ENCODE results near the gene LPP. TPM values are rescaled to one million over a fixed set of nuclear protein-coding genes. Genes with fewer than 3 reads are reported as not detected.

Gene LPP
- total RNA-seq, 4 donors from 2014 or later, result 207 to 592 (median 406) TPM

DNA sequence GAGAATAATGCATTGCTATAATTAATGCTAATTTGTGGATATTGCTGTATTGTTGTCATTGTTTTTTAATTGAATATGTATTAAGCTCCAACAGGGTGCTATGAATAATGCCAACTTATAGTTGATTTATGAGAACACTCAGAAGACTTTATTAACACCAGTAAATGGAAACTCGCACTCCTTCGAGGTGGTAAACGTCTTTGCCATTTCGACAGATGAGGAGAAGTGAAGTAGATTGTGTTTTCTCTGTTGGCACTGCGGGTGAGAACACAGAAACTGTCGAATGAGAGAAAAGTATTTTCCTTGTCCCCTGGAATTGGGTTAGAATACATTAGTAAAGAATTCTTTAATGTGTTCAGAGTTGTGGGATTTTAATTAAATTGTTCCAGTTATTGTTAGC, 354.5 kb downstream of the LPP start:
- 98% methylated on average over 4 to 6 of the region's 6 CpGs for WGBS, 2 donors (ENCODE audit: low coverage in 1 of 2)

DNA sequence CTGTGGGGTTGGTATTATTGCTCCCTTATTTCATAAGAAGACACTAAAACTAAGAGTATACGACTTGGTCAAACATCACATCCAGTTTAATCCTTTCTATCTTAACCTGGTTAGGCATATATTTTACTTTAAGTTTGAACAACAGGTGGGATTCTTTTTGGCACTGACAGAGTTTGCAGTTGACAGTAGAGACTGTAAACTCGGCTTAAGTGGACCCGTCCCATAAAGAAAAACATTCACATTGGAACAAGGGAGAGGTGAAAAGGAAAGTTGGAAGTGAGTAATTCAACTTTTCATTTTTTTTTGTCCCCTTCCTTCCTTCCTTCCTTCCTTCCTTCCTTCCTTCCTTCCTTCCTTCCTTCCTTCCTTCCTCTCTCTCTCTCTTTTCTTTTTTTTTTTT, 355.4 kb downstream of the LPP start:
- Histone ChIP-seq H3K27me3 (no peaks in the 10 kb centered on the region), H3K9me3 (peaks cover 0 to 1% of the 10 kb centered on the region in 2 donors), H3K4me1 (peaks cover 0 to 26% (median 8%) of the 10 kb centered on the region in 4 donors), H3K36me3 (no peaks in the 10 kb centered on the region), H3K27ac (no peak overlapping the region), H3K4me3 (no peak overlapping the region)
- WGBS, 2 donors (ENCODE audit: low coverage in 1 of 2), result 84 to 88% methylated on average over 3 of the region's 3 CpGs
- in situ Hi-C loops (cut with MboI; ENCODE audit: low pct_ligation_motif_present in 1 of 4, low pct_unique_long_range_greater_than_20kb in 1 of 4, low sequenced_read_pairs in 3 of 4) (no loop called here), intact Hi-C loops (cut with DNase I; ENCODE audit: low total_unique reads) (no loop called here)
- TF ChIP-seq POLR2A (IDR thresholded peaks at IDR 0.05), result no peak
- no peak for TF ChIP-seq POLR2AphosphoS5 (IDR thresholded peaks at IDR 0.05)
- no peak for TF ChIP-seq EP300 (IDR thresholded peaks at IDR 0.05; ENCODE audit: low read depth)
- DNase-seq, result no peak

More for the DNA sequence above, 354.5 kb downstream of the LPP start:
- in situ Hi-C loops (cut with MboI; ENCODE audit: low pct_ligation_motif_present in 1 of 4, low pct_unique_long_range_greater_than_20kb in 1 of 4, low sequenced_read_pairs in 3 of 4) (no loop called here), intact Hi-C loops (cut with DNase I; ENCODE audit: low total_unique reads) (no loop called here)
- TF ChIP-seq EP300 (IDR thresholded peaks at IDR 0.05; ENCODE audit: low read depth) (no peak), POLR2A (IDR thresholded peaks at IDR 0.05) (no peak), POLR2AphosphoS5 (IDR thresholded peaks at IDR 0.05) (no peak)
- TF ChIP-seq, protein P1, sequence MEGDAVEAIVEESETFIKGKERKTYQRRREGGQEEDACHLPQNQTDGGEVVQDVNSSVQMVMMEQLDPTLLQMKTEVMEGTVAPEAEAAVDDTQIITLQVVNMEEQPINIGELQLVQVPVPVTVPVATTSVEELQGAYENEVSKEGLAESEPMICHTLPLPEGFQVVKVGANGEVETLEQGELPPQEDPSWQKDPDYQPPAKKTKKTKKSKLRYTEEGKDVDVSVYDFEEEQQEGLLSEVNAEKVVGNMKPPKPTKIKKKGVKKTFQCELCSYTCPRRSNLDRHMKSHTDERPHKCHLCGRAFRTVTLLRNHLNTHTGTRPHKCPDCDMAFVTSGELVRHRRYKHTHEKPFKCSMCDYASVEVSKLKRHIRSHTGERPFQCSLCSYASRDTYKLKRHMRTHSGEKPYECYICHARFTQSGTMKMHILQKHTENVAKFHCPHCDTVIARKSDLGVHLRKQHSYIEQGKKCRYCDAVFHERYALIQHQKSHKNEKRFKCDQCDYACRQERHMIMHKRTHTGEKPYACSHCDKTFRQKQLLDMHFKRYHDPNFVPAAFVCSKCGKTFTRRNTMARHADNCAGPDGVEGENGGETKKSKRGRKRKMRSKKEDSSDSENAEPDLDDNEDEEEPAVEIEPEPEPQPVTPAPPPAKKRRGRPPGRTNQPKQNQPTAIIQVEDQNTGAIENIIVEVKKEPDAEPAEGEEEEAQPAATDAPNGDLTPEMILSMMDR (IDR thresholded peaks at IDR 0.05), result no peak
- H3K27ac ChIP-seq, result no peak overlapping the region
- H3K4me1 ChIP-seq, result peaks cover 0 to 26% (median 8%) of the 10 kb centered on the region in 4 donors
- no peaks in the 10 kb centered on the region for H3K27me3 ChIP-seq
- no peak for DNase-seq
- no peak overlapping the region for H3K4me3 ChIP-seq
- H3K9me3 ChIP-seq, result peaks cover 4 to 10% of the 10 kb centered on the region in 2 donors
- H3K36me3 ChIP-seq, result no peaks in the 10 kb centered on the region

DNA sequence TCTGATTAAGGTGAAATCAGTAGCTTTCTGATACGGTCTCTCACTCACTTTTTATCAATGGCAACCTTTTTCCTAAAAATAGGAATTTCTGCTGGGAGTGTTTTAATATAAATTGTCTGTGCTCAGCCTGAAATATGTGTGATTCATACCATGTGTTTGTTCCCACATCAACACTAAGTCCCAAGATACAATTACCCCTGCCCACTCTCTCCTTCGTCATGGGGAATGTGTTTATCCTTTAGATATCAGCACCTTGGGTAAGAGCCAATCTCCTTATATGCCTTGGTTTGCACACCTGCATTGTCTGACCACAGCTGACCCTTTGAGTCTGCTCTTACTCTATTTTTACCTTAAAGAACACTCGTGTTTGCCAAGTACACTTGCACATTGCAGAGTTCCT, 356.4 kb downstream of the LPP start:
- Histone ChIP-seq H3K4me3 (no peak overlapping the region), H3K27ac (peak overlapping the region in 1 of 4 donors; percentile 29), H3K36me3 (no peaks in the 10 kb centered on the region), H3K9me3 (no peaks in the 10 kb centered on the region), H3K27me3 (no peaks in the 10 kb centered on the region), H3K4me1 (peaks cover 0 to 26% (median 8%) of the 10 kb centered on the region in 4 donors)
- TF ChIP-seq POLR2A (IDR thresholded peaks at IDR 0.05) (no peak), EP300 (IDR thresholded peaks at IDR 0.05; ENCODE audit: low read depth) (no peak), POLR2AphosphoS5 (IDR thresholded peaks at IDR 0.05) (no peak)
- TF ChIP-seq, protein P1 (IDR thresholded peaks at IDR 0.05), result no peak
- 50 to 51% methylated on average over 3 of the region's 3 CpGs for WGBS, 2 donors (ENCODE audit: low coverage in 1 of 2)
- DNase-seq, result no peak
- in situ Hi-C loops (cut with MboI; ENCODE audit: low pct_ligation_motif_present in 1 of 4, low pct_unique_long_range_greater_than_20kb in 1 of 4, low sequenced_read_pairs in 3 of 4) (no loop called here), intact Hi-C loops (cut with DNase I; ENCODE audit: low total_unique reads) (no loop called here)

DNA sequence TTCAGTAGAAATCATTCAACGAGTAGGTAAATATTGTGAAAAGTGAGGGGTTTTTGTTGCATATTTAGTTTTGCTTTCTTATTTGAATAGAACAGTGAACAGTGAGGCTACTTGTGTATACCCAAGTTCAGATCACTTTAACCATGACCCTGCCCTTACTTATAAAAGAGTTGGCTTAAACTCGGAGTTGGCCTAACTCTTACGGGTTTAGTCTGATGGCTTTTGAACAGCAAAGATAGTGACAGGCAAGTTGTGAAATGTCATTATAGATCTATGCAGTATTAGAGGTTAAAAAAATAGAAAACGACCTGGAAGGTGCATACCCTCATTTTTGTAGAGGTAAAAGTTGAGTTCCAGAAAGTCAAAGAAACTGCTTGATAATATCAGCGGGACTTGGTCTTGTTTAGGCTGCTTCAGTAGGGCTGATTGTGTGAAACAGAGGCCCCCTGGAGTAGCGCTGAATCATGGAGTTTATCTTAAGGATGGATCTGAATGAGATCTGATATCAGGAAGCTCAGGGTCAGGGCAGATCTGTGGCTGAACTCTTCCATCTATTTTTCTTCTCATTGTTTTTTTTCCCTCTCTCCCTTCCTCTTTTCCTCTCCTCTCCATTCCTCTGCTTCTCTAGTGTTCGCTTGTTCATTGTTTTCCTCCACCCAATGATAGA, 359.8 kb downstream of the LPP start:
- in situ Hi-C loops (cut with MboI; ENCODE audit: low pct_ligation_motif_present in 1 of 4, low pct_unique_long_range_greater_than_20kb in 1 of 4, low sequenced_read_pairs in 3 of 4) (no loop called here), intact Hi-C loops (cut with DNase I; ENCODE audit: low total_unique reads) (no loop called here)
- Histone ChIP-seq H3K9me3 (no peaks in the 10 kb centered on the region), H3K4me3 (no peak overlapping the region), H3K4me1 (peaks cover 0 to 9% (median 2%) of the 10 kb centered on the region in 4 donors), H3K36me3 (no peaks in the 10 kb centered on the region), H3K27ac (no peak overlapping the region), H3K27me3 (no peaks in the 10 kb centered on the region)
- TF ChIP-seq POLR2AphosphoS5 (IDR thresholded peaks at IDR 0.05) (no peak), POLR2A (IDR thresholded peaks at IDR 0.05) (no peak), EP300 (IDR thresholded peaks at IDR 0.05; ENCODE audit: low read depth) (no peak)
- TF ChIP-seq, protein P1 (IDR thresholded peaks at IDR 0.05), result no peak
- DNase-seq, result no peak
- WGBS, 2 donors (ENCODE audit: low coverage in 1 of 2), result 79 to 90% methylated on average over 7 of the region's 7 CpGs
